ENCODE results near the gene RBBP8NL. TPM values are rescaled to one million over a fixed set of nuclear protein-coding genes. Genes with fewer than 3 reads are reported as not detected.

Gene RBBP8NL
- total RNA-seq, 1 experiment from 2014 or later: 0.28 TPM

- H3K36me3 Mint-ChIP-seq (ENCODE audit: insufficient read depth in 1 of 3, low read depth in 3 of 3): no peaks in the 10 kb centered on the region
- Histone ChIP-seq H3K23me2 (ENCODE audit: insufficient read length, low read depth, low read length, poor library complexity, severe bottlenecking) (no peaks in the 10 kb centered on the region), H3K4me1 (ENCODE audit: insufficient read depth, low read length) (no peaks in the 10 kb centered on the region), H3K79me2 (ENCODE audit: insufficient read depth, low read length) (no peaks in the 10 kb centered on the region), H2BK5ac (ENCODE audit: insufficient read length, low read length) (no peak overlapping the region), H3K79me1 (ENCODE audit: insufficient read depth, low read depth, low read length, poor library complexity, severe bottlenecking) (no peaks in the 10 kb centered on the region), H4K20me1 (ENCODE audit: control insufficient read depth, insufficient read depth, insufficient read length) (no peaks in the 10 kb centered on the region), H3K18ac (ENCODE audit: insufficient read length, low read depth, low read length) (no peak overlapping the region), H2BK15ac (ENCODE audit: low read depth, low read length) (no peak overlapping the region), H4K8ac (replicated peaks; ENCODE audit: insufficient read length, low read depth, low read length) (no peak overlapping the region), H3K23ac (ENCODE audit: insufficient read length, low read depth, low read length) (no peak overlapping the region), H4K5ac (ENCODE audit: insufficient read length, low read depth, low read length) (no peak overlapping the region), H3K9me3 (ENCODE audit: control insufficient read depth, low read depth, low read length) (no peaks in the 10 kb centered on the region), H3K27me3 (ENCODE audit: insufficient read depth, low read length) (no peaks in the 10 kb centered on the region), H2BK120ac (ENCODE audit: low read depth, low read length, poor library complexity, severe bottlenecking) (no peak overlapping the region), H3K4ac (ENCODE audit: low read depth, low read length) (no peak overlapping the region), H3K56ac (ENCODE audit: insufficient read length, low read depth, low read length) (no peak overlapping the region), H3K14ac (ENCODE audit: insufficient read depth, low read length) (no peak overlapping the region), H2BK12ac (ENCODE audit: insufficient read length, low read depth, low read length) (no peak overlapping the region), H2AK5ac (ENCODE audit: insufficient read length, low read length) (no peak overlapping the region), H2BK20ac (ENCODE audit: low read depth, low read length, poor library complexity, severe bottlenecking) (no peak overlapping the region), H3T11ph (ENCODE audit: low read length) (no peak overlapping the region), H4K91ac (ENCODE audit: insufficient read length, low read depth, low read length) (no peak overlapping the region), H3K27ac (ENCODE audit: insufficient read length, low read depth, low read length) (no peak overlapping the region), H2AFZ (ENCODE audit: low read length) (no peak overlapping the region), H3K9ac (ENCODE audit: extremely low read depth, insufficient read length, low read length) (no peak overlapping the region), H3K4me2 (ENCODE audit: insufficient read depth, insufficient read length, low read length) (no peak overlapping the region)
- no peaks in the 10 kb centered on the region for H3K9me3 Mint-ChIP-seq
- peaks cover 0 to 5% of the 10 kb centered on the region in 2 experiments; a peak in 1 of 4 replicates for H3K4me1 Mint-ChIP-seq
- H3K4me3 Mint-ChIP-seq: no peak overlapping the region
- no peak overlapping the region for H3K27ac Mint-ChIP-seq
- no CpG with 5 or more reads among the region's 11 CpGs for WGBS (ENCODE audit: extremely low coverage, insufficient read length, low lambda C conversion rate)
- TF ChIP-seq CTCF (conservative IDR thresholded peaks at IDR 0.05): no peak
- DNase-seq: no peak
- H3K27me3 Mint-ChIP-seq (ENCODE audit: low read depth): peaks cover 17% of the 10 kb centered on the region
These were observed 14.2 kb downstream of the RBBP8NL start for GRCh38 chr20:62413025-62413570.

Data from H9 (cell line).